Measurements from ENCODE around the gene FRMD4A.

GRCh38 chr10:13776861-13777311 is 553.8 kb downstream of the FRMD4A start:
- TF ChIP-seq CTCF (IDR thresholded peaks at IDR 0.05), result no peak
- TF ChIP-seq POLR2A (IDR thresholded peaks at IDR 0.05), result no peak
- no peak for TF ChIP-seq POLR2AphosphoS5 (IDR thresholded peaks at IDR 0.05)

Data from stomach (tissue), 4 donors.